H1 (cell line): ENCODE results near the gene PAPSS2. TPM values are rescaled to one million over a fixed set of nuclear protein-coding genes. Genes with fewer than 3 reads are reported as not detected.

Experiments
- CTCF ChIA-PET: fragments of 300-600 bp; sonication (Branson Sonifier 250); formaldehyde crosslinking; loops from one replicate; lab custom pipeline; 2021; ENCODE audit not compliant: partially characterized antibody; lab: Charles Lee
- POLR2A ChIA-PET: fragments of 300-600 bp; sonication (Branson Sonifier 250); formaldehyde crosslinking; loops from one replicate; lab custom pipeline; 2021; ENCODE audit warnings: inconsistent platforms; ENCODE audit not compliant: partially characterized antibody; lab: Charles Lee
- DNase-seq, 2 experiments: peaks; one replicate each; pipeline versions ENCODE4 v3.0.0 to v3.0.0-alpha.2; 2010 to 2022; ENCODE audit warnings: low spot score in 2 of 2, low read depth in 1 of 2, mixed read lengths in 1 of 2
- FAIRE-seq: peaks from 2 replicates; lab custom pipeline; 2011; peaks lifted over from hg19 to GRCh38; lab: Jason Lieb, UNC
- H2AFZ ChIP-seq: 2 replicates; pipeline ENCODE4 v1.8.1; 2012; ENCODE audit warnings: low read length, inconsistent platforms
- H2AK5ac ChIP-seq: 2 replicates; pipeline ENCODE4 v1.6.1; 2013; ENCODE audit warnings: low read depth, low read length
- H2BK120ac ChIP-seq: replicated peaks from 2 replicates; pipeline ENCODE3; 2013; ENCODE audit warnings: low read depth, low read length, inconsistent platforms
- H2BK12ac ChIP-seq: 2 replicates; pipeline ENCODE4 v1.6.1; 2013; ENCODE audit warnings: low read depth, low read length
- H2BK15ac ChIP-seq: 2 replicates; pipeline ENCODE4 v1.6.1; 2013; ENCODE audit warnings: low read length
- H2BK20ac ChIP-seq: 2 replicates; pipeline ENCODE4 v1.6.1; 2013; ENCODE audit warnings: low read length
- H2BK5ac ChIP-seq: 2 replicates; pipeline ENCODE4 v1.6.1; 2013; ENCODE audit warnings: low read depth, low read length
- H3K14ac ChIP-seq: 2 replicates; pipeline ENCODE4 v1.6.1; 2013; ENCODE audit warnings: inconsistent platforms; ENCODE audit not compliant: insufficient read length
- H3K18ac ChIP-seq: 2 replicates; pipeline ENCODE4 v1.6.1; 2013; ENCODE audit warnings: low read length; ENCODE audit errors: extremely low read depth
- H3K23ac ChIP-seq: 2 replicates; pipeline ENCODE4 v1.6.1; 2013; ENCODE audit warnings: inconsistent platforms; ENCODE audit not compliant: insufficient read length
- H3K23me2 ChIP-seq: 2 replicates; pipeline ENCODE4 v1.6.1; 2013; ENCODE audit warnings: low read depth, low read length
- H3K27ac ChIP-seq: 2 replicates; pipeline ENCODE4 v1.6.1; 2011; ENCODE audit warnings: low read depth, low read length, inconsistent platforms
- H3K27me3 ChIP-seq, 4 experiments: replicated peaks in 1 of 4; 1 replicate in 1 of 4; 2 replicates in 3 of 4; pipeline versions ENCODE4 v1.6.1 to v1.8.1; 2011 to 2013; ENCODE audit warnings: low read length in 3 of 4, mild to moderate bottlenecking in 3 of 4, inconsistent platforms in 2 of 4, mixed read lengths in 2 of 4, moderate library complexity in 1 of 4; ENCODE audit not compliant: control insufficient read depth in 3 of 4, insufficient read depth in 3 of 4; ENCODE audit errors: extremely low read depth in 1 of 4
- H3K36me3 ChIP-seq, 4 experiments: 2 replicates each; pipeline versions ENCODE4 v1.6.1 to v1.8.1; 2011 to 2013; ENCODE audit warnings: mild to moderate bottlenecking in 4 of 4, low read length in 3 of 4, moderate library complexity in 2 of 4, control low read depth in 1 of 4, inconsistent platforms in 1 of 4; ENCODE audit not compliant: insufficient read depth in 4 of 4, control insufficient read depth in 2 of 4
- H3K4ac ChIP-seq: replicated peaks from 2 replicates; pipeline ENCODE3; 2013; ENCODE audit warnings: low read length, low read depth, mixed read lengths, inconsistent platforms; ENCODE audit not compliant: insufficient read length
- H3K4me1 ChIP-seq, 4 experiments: replicated peaks in 1 of 4; 1 replicate in 1 of 4; 2 replicates in 3 of 4; pipeline versions ENCODE4 v1.6.1 to v1.8.1; 2011 to 2013; ENCODE audit warnings: low read length in 3 of 4, inconsistent platforms in 2 of 4, mixed read lengths in 1 of 4; ENCODE audit not compliant: insufficient read depth in 4 of 4, control insufficient read depth in 3 of 4
- H3K4me2 ChIP-seq, 2 experiments: 2 replicates each; pipeline versions ENCODE4 v1.6.1 to v1.8.1; 2011 to 2013; ENCODE audit warnings: low read depth in 2 of 2, low read length in 2 of 2, control low read depth in 1 of 2, inconsistent platforms in 1 of 2, mild to moderate bottlenecking in 1 of 2; ENCODE audit not compliant: insufficient read depth in 1 of 2
- H3K4me3 ChIP-seq, 4 experiments: fragments of 200-600, 300-600 bp in 1 of 4; sonication (generic), shearing (Covaris generic), sonication (Bioruptor Twin) in 1 of 4; 2 replicates each; pipeline versions ENCODE4 v1.5.1 to v1.8.1; 2011 to 2016; ENCODE audit warnings: low read length in 4 of 4, low read depth in 3 of 4, control low read depth in 2 of 4, inconsistent platforms in 2 of 4, mild to moderate bottlenecking in 2 of 4, mixed read lengths in 1 of 4, moderate library complexity in 1 of 4; ENCODE audit not compliant: insufficient read depth in 2 of 4; ENCODE audit errors: extremely low read depth in 1 of 4
- H3K56ac ChIP-seq: replicated peaks from 2 replicates; pipeline ENCODE3; 2013; ENCODE audit warnings: low read depth, mild to moderate bottlenecking, mixed read lengths, low read length, inconsistent platforms; ENCODE audit not compliant: insufficient read length
- H3K79me1 ChIP-seq: 2 replicates; pipeline ENCODE4 v1.6.1; 2013; ENCODE audit warnings: low read depth, low read length, control low read depth
- H3K79me2 ChIP-seq, 2 experiments: 2 replicates each; pipeline versions ENCODE4 v1.6.1 to v1.8.1; 2012 to 2013; ENCODE audit warnings: low read length in 2 of 2, mild to moderate bottlenecking in 2 of 2, inconsistent platforms in 1 of 2; ENCODE audit not compliant: insufficient read depth in 2 of 2, control insufficient read depth in 1 of 2
- H3K9ac ChIP-seq, 4 experiments: replicated peaks in 1 of 4; 1 replicate in 1 of 4; 2 replicates in 3 of 4; pipeline versions ENCODE4 v1.6.1 to v1.8.1; 2011 to 2013; ENCODE audit warnings: low read depth in 3 of 4, low read length in 3 of 4, control low read depth in 2 of 4, mild to moderate bottlenecking in 2 of 4, moderate library complexity in 2 of 4, inconsistent platforms in 1 of 4; ENCODE audit errors: extremely low read depth in 1 of 4
- H3K9me3 ChIP-seq, 2 experiments: 2 replicates each; pipeline versions ENCODE4 v1.6.1 to v1.8.1; 2012 to 2013; ENCODE audit warnings: mild to moderate bottlenecking in 2 of 2, moderate library complexity in 2 of 2, control low read depth in 1 of 2, inconsistent platforms in 1 of 2, low read depth in 1 of 2, low read length in 1 of 2, mixed read lengths in 1 of 2; ENCODE audit not compliant: insufficient read depth in 2 of 2
- H4K20me1 ChIP-seq, 2 experiments: replicated peaks in 1 of 2; 2 replicates each; pipeline versions ENCODE3 to v1.8.1; 2011 to 2013; ENCODE audit warnings: inconsistent platforms in 2 of 2, low read length in 2 of 2, mild to moderate bottlenecking in 1 of 2; ENCODE audit not compliant: insufficient read depth in 2 of 2, control insufficient read depth in 1 of 2
- H4K5ac ChIP-seq: 2 replicates; pipeline ENCODE4 v1.6.1; 2013; ENCODE audit warnings: low read length, low read depth, mixed read lengths, inconsistent platforms; ENCODE audit not compliant: insufficient read length
- H4K8ac ChIP-seq: 2 replicates; pipeline ENCODE4 v1.8.0; 2013; ENCODE audit warnings: mild to moderate bottlenecking, moderate library complexity, low read length, inconsistent platforms; ENCODE audit not compliant: insufficient read depth; ENCODE audit errors: extremely low read depth
- H4K91ac ChIP-seq: replicated peaks from 2 replicates; pipeline ENCODE3; 2013; ENCODE audit warnings: low read length, mixed read lengths, inconsistent platforms; ENCODE audit not compliant: insufficient read length
- CBX5 ChIP-seq: fragments of 300-800, 300-1000 bp; sonication (generic); IDR thresholded peaks from 2 replicates; pipeline ENCODE4 v1.7.1; 2016; ENCODE audit warnings: antibody characterized with exemption, low read length, low read depth
- EGR1 ChIP-seq: IDR thresholded peaks from 2 replicates; pipeline ENCODE4 v1.6.1; 2011; ENCODE audit warnings: low read depth, low read length, borderline replicate concordance
- GTF2F1 ChIP-seq: IDR thresholded peaks from 2 replicates; pipeline ENCODE4 v1.6.1; 2012; ENCODE audit warnings: low read depth, low read length, improper control_type of control experiment, borderline replicate concordance
- HDAC2 ChIP-seq, 2 experiments: fragments of 300-600 bp in 1 of 2; sonication (generic) in 1 of 2; IDR thresholded peaks; 2 replicates each; pipeline ENCODE4 v1.6.1; 2011 to 2012; ENCODE audit warnings: low read depth in 2 of 2, low read length in 2 of 2, mild to moderate bottlenecking in 2 of 2, moderate library complexity in 2 of 2, borderline replicate concordance in 1 of 2, inconsistent platforms in 1 of 2
- MAFK ChIP-seq: IDR thresholded peaks from 2 replicates; pipeline ENCODE4 v1.6.1; 2012; ENCODE audit warnings: low read depth, mild to moderate bottlenecking, improper control_type of control experiment, low read length
- POU5F1 ChIP-seq: IDR thresholded peaks from 2 replicates; pipeline ENCODE4 v1.6.1; 2011; ENCODE audit warnings: low read depth, mild to moderate bottlenecking, low read length, moderate library complexity
- SUZ12 ChIP-seq: fragments of 200-600 bp; sonication (generic); IDR thresholded peaks from 2 replicates; pipeline ENCODE4 v1.6.1; 2012; ENCODE audit warnings: mild to moderate bottlenecking, inconsistent platforms, low read length, moderate library complexity, mixed read lengths
- ZNF274 ChIP-seq: IDR thresholded peaks from 2 replicates; pipeline ENCODE4 v1.7.0; 2012; ENCODE audit warnings: low read length, borderline replicate concordance; ENCODE audit errors: extremely low read depth
- WGBS, 2 experiments: shearing (Covaris generic) in 1 of 2; methylation state at CpG; one replicate each; pipeline versions ENCODE4 v1.1.6 to v1.1.7; 2013 to 2015; ENCODE audit warnings: low lambda C conversion rate in 2 of 2, mixed read lengths in 2 of 2, inconsistent platforms in 1 of 2, low coverage in 1 of 2, missing lambda C conversion rate in 1 of 2; ENCODE audit not compliant: insufficient replicate concordance in 2 of 2, insufficient coverage in 1 of 2, insufficient read length in 1 of 2; ENCODE audit errors: extremely low coverage in 1 of 2, missing lambda C conversion rate in 1 of 2; 5-methylcytosine and 5-hydroxymethylcytosine counted together
- polyA plus RNA-seq, 7 experiments: library from polyadenylated mRNA; depleted of rRNA in 3 of 7; stranded (reverse) in 5 of 7; unstranded in 2 of 7; fragments of >200 nt in 5 of 7; fragments of 200-250 nt in 2 of 7; gene quantifications; 1 replicate in 5 of 7; 2 replicates in 1 of 7; 4 replicates in 1 of 7; pipeline versions ENCODE4 v1.2.1 to v1.2.3, GENCODE V29; 2011 to 2013; ENCODE audit warnings: missing spikeins in 2 of 7, mixed read lengths in 2 of 7
- total RNA-seq: library from RNA; stranded (reverse); fragmentation: NEBNext Ultra II Directional; extraction: Animal tissue kit (Norgen Biotek cat#: 25700); gene quantifications from 2 replicates; pipeline ENCODE4 v1.2.1, GENCODE V29; 2021
- TF ChIP-seq, protein P1 (sequence below), 3 experiments: IDR thresholded peaks; 1 replicate in 2 of 3; 2 replicates in 1 of 3; pipeline versions ENCODE4 v1.5.1 to v1.6.1; 2011; ENCODE audit warnings: low read length in 3 of 3, mild to moderate bottlenecking in 3 of 3, inconsistent platforms in 2 of 3, low read depth in 1 of 3, moderate library complexity in 1 of 3; ENCODE audit not compliant: insufficient read depth in 1 of 3; ENCODE audit errors: control extremely low read depth in 1 of 3

PAPSS2 gene
- total and polyA plus RNA-seq, 2 of the 8 experiments (the other 6 are each of a cell fraction or from before 2014, with no cell fraction given): 7.6 to 20.2 TPM

DNA sequence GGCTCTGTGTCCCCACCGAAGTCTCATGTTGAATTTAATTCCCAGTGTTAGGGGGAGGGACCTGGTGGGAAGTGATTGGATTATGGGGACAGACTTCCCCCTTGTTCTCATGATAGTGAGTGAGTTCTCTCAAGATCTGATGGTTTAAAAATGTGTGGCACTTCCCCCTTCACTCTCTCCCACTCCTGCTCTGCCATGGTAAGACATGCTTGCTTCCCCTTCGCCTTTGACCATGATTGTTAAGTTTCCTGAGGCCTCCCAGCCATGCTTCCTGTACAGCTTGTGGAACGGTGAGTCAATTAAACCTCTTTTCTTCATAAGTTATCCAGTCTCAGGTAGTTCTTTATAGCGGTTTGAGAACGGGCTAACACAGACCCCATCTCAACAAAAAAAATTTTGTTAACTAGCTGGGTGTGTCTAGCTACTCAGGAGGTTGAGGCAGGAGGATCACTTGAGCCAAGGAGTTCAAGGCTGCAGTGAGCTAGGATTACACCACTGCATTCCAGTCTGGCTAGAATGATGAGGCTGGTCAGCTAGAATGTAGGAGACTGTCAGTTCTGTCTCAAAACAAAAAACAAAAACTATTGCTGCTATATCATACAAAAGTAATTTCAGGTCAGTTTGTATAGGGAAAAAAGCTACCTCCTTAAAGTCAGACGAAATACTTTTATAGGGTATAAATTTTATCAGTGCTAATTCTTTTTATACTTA, 100.7 kb downstream of the PAPSS2 start:
- Histone ChIP-seq H3K56ac (no peak overlapping the region), H4K20me1 (no peaks in the 10 kb centered on the region), H3K9ac (no peak overlapping the region), H3K27ac (no peak overlapping the region), H3K79me2 (no peaks in the 10 kb centered on the region), H3K27me3 (no peaks in the 10 kb centered on the region), H4K91ac (no peak overlapping the region), H3K14ac (no peak overlapping the region), H2BK15ac (no peak overlapping the region), H2AFZ (no peak overlapping the region), H3K9me3 (no peaks in the 10 kb centered on the region), H3K18ac (no peak overlapping the region), H3K4me3 (no peak overlapping the region), H4K5ac (no peak overlapping the region), H3K79me1 (no peaks in the 10 kb centered on the region), H2BK120ac (no peak overlapping the region), H3K4ac (no peak overlapping the region), H3K23me2 (no peaks in the 10 kb centered on the region), H2BK12ac (no peak overlapping the region), H2BK5ac (no peak overlapping the region), H3K4me1 (no peaks in the 10 kb centered on the region), H4K8ac (no peak overlapping the region), H2BK20ac (no peak overlapping the region), H3K36me3 (peaks cover 0 to 8% (median 0%) of the 10 kb centered on the region in 4 experiments; a peak in 3 of 8 replicates), H3K4me2 (no peak overlapping the region), H2AK5ac (no peak overlapping the region), H3K23ac (no peak overlapping the region)
- POLR2A ChIA-PET: interaction anchor here (0.8 kb wide), 1 partner anchor 12 kb away, joined by 3 read pairs; no protein-coding TSS in a partner anchor
- FAIRE-seq: no peak
- CTCF ChIA-PET: interaction anchor here (0.6 to 5.0 kb wide), 7 partner anchors 10 to 255 kb away, joined by 3 to 27 read pairs (median 4); partner anchors contain the start of gene MINPP1
- WGBS, 2 experiments: 91% methylated on average over 6 of the region's 6 CpGs; no CpG with 5 or more reads in 1 of the 2 experiments
- DNase-seq: no peak
- no peak for TF ChIP-seq POU5F1
- no peak for TF ChIP-seq CBX5
- TF ChIP-seq GTF2F1: no peak
- no peak for TF ChIP-seq MAFK
- no peak for TF ChIP-seq EGR1
- no peak for TF ChIP-seq HDAC2 (IDR thresholded peaks at IDR 0.05; ENCODE audit: borderline replicate concordance in 1 of 2, low read depth in 2 of 2, low read length in 2 of 2)
- TF ChIP-seq, protein P1, sequence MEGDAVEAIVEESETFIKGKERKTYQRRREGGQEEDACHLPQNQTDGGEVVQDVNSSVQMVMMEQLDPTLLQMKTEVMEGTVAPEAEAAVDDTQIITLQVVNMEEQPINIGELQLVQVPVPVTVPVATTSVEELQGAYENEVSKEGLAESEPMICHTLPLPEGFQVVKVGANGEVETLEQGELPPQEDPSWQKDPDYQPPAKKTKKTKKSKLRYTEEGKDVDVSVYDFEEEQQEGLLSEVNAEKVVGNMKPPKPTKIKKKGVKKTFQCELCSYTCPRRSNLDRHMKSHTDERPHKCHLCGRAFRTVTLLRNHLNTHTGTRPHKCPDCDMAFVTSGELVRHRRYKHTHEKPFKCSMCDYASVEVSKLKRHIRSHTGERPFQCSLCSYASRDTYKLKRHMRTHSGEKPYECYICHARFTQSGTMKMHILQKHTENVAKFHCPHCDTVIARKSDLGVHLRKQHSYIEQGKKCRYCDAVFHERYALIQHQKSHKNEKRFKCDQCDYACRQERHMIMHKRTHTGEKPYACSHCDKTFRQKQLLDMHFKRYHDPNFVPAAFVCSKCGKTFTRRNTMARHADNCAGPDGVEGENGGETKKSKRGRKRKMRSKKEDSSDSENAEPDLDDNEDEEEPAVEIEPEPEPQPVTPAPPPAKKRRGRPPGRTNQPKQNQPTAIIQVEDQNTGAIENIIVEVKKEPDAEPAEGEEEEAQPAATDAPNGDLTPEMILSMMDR (IDR thresholded peaks at IDR 0.05; ENCODE audit: control extremely low read depth in 1 of 3, insufficient read depth in 1 of 3, low read depth in 1 of 3, low read length in 3 of 3): no peak
- TF ChIP-seq SUZ12: no peak
- TF ChIP-seq ZNF274: no peak
